A673 (cell line): ENCODE results near the gene DUSP11. TPM values are rescaled to one million over a fixed set of nuclear protein-coding genes. Genes with fewer than 3 reads are reported as not detected.
"Not testable (repeated sequence)": the region's sequence is repeated elsewhere in the genome, so short reads cannot be mapped to it uniquely, and the experiment has no call there.

Experiments used
- BruUV-seq: library from RNA; stranded (reverse); fragments of 400-500 nt; replicated peaks from 2 replicates; lab custom pipeline; 2021; lab: Mats Ljungman, UMichigan
- CTCF ChIA-PET: fragments of 300-600 bp; sonication (Branson Sonifier 250); formaldehyde crosslinking; loops from one replicate; lab custom pipeline; 2022; ENCODE audit warnings: antibody characterized with exemption; lab: Charles Lee
- POLR2A ChIA-PET: fragments of 300-600 bp; sonication (Branson Sonifier 250); formaldehyde crosslinking; loops from one replicate; lab custom pipeline; 2022; ENCODE audit warnings: antibody characterized with exemption; ENCODE audit not compliant: low non-redundant PET; lab: Charles Lee
- DNase-seq: peaks from one replicate; pipeline ENCODE4 v3.0.0-alpha.2; 2015; ENCODE audit warnings: low spot score
- H3K27ac ChIP-seq: fragments of 200-600 bp; sonication (generic); 2 replicates; pipeline ENCODE4 v1.5.1; 2016; ENCODE audit warnings: mixed run types, low read depth, mild to moderate bottlenecking, mixed read lengths, antibody characterized with exemption, low read length; ENCODE audit not compliant: poor library complexity, severe bottlenecking
- H3K27me3 ChIP-seq: fragments of 200-600 bp; sonication (generic); replicated peaks from 2 replicates; pipeline ENCODE4 v1.6.1; 2017; ENCODE audit warnings: mixed run types, low read depth, mild to moderate bottlenecking, mixed read lengths, antibody characterized with exemption, low read length; ENCODE audit not compliant: insufficient read depth, poor library complexity
- H3K36me3 ChIP-seq: fragments of 200-600 bp; sonication (generic); 2 replicates; pipeline ENCODE4 v1.6.1; 2016; ENCODE audit warnings: mixed run types, mild to moderate bottlenecking, mixed read lengths, antibody characterized with exemption, low read length; ENCODE audit not compliant: insufficient read depth, poor library complexity, severe bottlenecking
- H3K4me1 ChIP-seq: fragments of 200-600 bp; sonication (generic); 2 replicates; pipeline ENCODE4 v1.6.1; 2017; ENCODE audit warnings: mixed run types, mild to moderate bottlenecking, mixed read lengths, antibody characterized with exemption, low read length; ENCODE audit not compliant: insufficient read depth, poor library complexity, severe bottlenecking
- H3K4me3 ChIP-seq: fragments of 200-600 bp; sonication (generic); 2 replicates; pipeline ENCODE4 v1.5.1; 2016; ENCODE audit warnings: low read depth, mixed run types, mild to moderate bottlenecking, mixed read lengths, low read length; ENCODE audit not compliant: poor library complexity, severe bottlenecking
- H3K9me3 ChIP-seq: fragments of 200-600 bp; sonication (generic); 2 replicates; pipeline ENCODE4 v1.6.1; 2016; ENCODE audit warnings: mixed run types, low read depth, mild to moderate bottlenecking, mixed read lengths, antibody characterized with exemption, low read length; ENCODE audit not compliant: poor library complexity, severe bottlenecking
- EZH2 ChIP-seq: fragments of 200-600 bp; sonication (generic); IDR thresholded peaks from 2 replicates; pipeline ENCODE4 v1.6.1; 2017; ENCODE audit warnings: borderline replicate concordance, low read depth, mild to moderate bottlenecking, mixed read lengths, antibody characterized with exemption, low read length; ENCODE audit not compliant: poor library complexity, severe bottlenecking
- intact Hi-C: fragments of 100-400 bp; cut with micrococcal nuclease; formaldehyde crosslinking; loops from one replicate; pipeline ENCODE4 v1.10.0; 2022; ENCODE audit not compliant: unreplicated experiment
- total RNA-seq: library from RNA; stranded (reverse); gene quantifications from 2 replicates; pipeline ENCODE4 v1.2.3, GENCODE V29; 2021
- TF ChIP-seq, protein P1 (sequence below): fragments of 300-800, 200-600 bp; sonication (generic); conservative IDR thresholded peaks from 2 replicates; pipeline ENCODE4 v1.5.1; 2017; ENCODE audit warnings: low read depth, mild to moderate bottlenecking, antibody characterized with exemption, low read length, moderate library complexity, mixed read lengths

Gene DUSP11
- total RNA-seq, 1 experiment from 2014 or later: 19.9 TPM

DNA sequence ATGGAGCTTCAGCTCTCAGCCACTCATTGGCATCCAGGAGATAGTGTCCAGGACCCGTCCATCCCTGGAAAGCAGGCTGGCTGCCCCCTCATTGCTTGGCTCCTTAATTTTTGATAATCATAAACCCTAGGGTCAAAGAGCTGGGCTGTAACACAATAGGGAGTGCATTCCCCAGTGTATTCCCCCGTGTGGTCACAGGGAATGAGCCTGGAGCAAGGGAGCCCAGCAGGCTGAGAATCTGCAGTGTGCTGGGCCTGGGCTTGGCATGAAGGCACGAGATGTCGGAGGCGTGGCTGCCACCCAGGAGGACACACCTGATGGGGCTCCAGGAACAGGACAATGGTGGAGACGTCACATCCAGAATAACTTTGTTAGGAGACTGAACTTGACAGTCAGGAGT is 61.5 kb downstream of the DUSP11 start:
- DNase-seq: no peak

DNA sequence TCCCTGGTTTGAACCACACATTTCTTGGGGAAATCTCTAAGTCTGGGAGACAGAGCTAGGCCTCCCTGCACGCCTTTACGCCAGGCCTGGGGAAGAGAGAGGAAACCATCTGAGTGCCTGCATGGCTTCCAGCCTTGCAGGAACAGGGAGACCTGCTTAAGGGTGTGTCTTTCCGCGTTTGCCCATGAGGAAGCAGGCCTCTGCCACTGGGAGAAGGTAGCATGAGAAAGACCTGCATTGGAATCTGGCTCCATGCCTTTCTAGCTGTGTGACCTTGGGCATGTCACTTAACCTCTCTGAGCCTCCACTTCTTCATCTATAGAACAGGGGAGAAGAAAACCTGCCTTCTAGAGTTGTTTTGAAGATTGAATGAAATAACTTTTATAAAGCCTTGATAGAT is 62.2 kb downstream of the DUSP11 start:
- H3K27ac ChIP-seq, intact Hi-C loops, BruUV-seq, CTCF ChIA-PET, H3K36me3 ChIP-seq, POLR2A ChIA-PET, H3K27me3 ChIP-seq, H3K4me3 ChIP-seq, DNase-seq, H3K9me3 ChIP-seq, H3K4me1 ChIP-seq: not testable (repeated sequence)

More for the DNA sequence above, 61.5 kb downstream of the DUSP11 start:
- ChIA-PET POLR2A (no interaction called here), CTCF (no interaction called here)
- no peaks in the 10 kb centered on the region for H3K36me3 ChIP-seq
- H3K4me3 ChIP-seq: no peak overlapping the region
- H3K4me1 ChIP-seq: no peaks in the 10 kb centered on the region
- no peaks in the 10 kb centered on the region for H3K9me3 ChIP-seq
- no TSS peak for BruUV-seq
- intact Hi-C loops: no loop called here
- TF ChIP-seq, protein P1, sequence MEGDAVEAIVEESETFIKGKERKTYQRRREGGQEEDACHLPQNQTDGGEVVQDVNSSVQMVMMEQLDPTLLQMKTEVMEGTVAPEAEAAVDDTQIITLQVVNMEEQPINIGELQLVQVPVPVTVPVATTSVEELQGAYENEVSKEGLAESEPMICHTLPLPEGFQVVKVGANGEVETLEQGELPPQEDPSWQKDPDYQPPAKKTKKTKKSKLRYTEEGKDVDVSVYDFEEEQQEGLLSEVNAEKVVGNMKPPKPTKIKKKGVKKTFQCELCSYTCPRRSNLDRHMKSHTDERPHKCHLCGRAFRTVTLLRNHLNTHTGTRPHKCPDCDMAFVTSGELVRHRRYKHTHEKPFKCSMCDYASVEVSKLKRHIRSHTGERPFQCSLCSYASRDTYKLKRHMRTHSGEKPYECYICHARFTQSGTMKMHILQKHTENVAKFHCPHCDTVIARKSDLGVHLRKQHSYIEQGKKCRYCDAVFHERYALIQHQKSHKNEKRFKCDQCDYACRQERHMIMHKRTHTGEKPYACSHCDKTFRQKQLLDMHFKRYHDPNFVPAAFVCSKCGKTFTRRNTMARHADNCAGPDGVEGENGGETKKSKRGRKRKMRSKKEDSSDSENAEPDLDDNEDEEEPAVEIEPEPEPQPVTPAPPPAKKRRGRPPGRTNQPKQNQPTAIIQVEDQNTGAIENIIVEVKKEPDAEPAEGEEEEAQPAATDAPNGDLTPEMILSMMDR: no peak
- TF ChIP-seq EZH2: no peak
- no peak overlapping the region for H3K27ac ChIP-seq
- no peaks in the 10 kb centered on the region for H3K27me3 ChIP-seq

DNA sequence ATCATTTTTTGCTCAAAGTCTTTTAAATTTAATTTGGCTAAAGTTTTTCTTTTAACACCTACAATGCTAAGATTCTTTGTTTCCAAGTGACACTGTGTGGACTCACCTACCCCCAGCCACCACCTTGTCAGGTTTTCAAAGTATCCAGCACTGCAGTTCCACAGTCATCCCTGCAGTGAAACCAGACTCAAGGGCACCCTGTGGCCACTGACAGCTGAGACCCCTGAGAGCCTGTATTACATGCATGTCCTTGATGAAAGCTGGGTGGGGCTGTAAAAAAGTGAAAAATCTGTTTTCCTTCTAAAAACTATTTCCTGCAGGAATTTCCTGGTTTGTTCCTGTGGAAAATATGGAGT is 62.7 kb downstream of the DUSP11 start:
- intact Hi-C loops: no loop called here
- CTCF ChIA-PET: no interaction called here

More for the DNA sequence above, 62.7 kb downstream of the DUSP11 start:
- Histone ChIP-seq H3K4me3 (no peak overlapping the region), H3K27me3 (no peaks in the 10 kb centered on the region), H3K36me3 (no peaks in the 10 kb centered on the region), H3K9me3 (no peaks in the 10 kb centered on the region), H3K4me1 (no peaks in the 10 kb centered on the region), H3K27ac (no peak overlapping the region)
- no TSS peak for BruUV-seq
- TF ChIP-seq EZH2: no peak
- TF ChIP-seq, protein P1: no peak
- no peak for DNase-seq
- POLR2A ChIA-PET: no interaction called here
